B cell (primary cell): ENCODE results near the gene CACHD1. TPM values are rescaled to one million over a fixed set of nuclear protein-coding genes. Genes with fewer than 3 reads are reported as not detected.

Source experiments
- ATAC-seq: fragments of 200-7000 bp; cut with Tn5 transposase; one replicate; pipeline ENCODE4 v1.10.0; 2021; ENCODE audit warnings: low read depth, mild to moderate bottlenecking, moderate number of reproducible peaks, moderate library complexity
- CTCF ChIA-PET: fragments of 350-600 bp; sonication (Branson Sonifier 250); formaldehyde crosslinking; loops from one replicate; lab custom pipeline; 2021; ENCODE audit warnings: antibody characterized with exemption, inconsistent platforms; lab: Charles Lee
- POLR2A ChIA-PET: fragments of 350-600 bp; sonication (Branson Sonifier 250); formaldehyde crosslinking; loops from one replicate; lab custom pipeline; 2021; ENCODE audit warnings: antibody characterized with exemption; lab: Charles Lee
- DNase-seq: peaks from one replicate; pipeline ENCODE4 v3.0.0; 2013
- H2AFZ ChIP-seq: 2 replicates; pipeline ENCODE4 v1.6.1; 2012; ENCODE audit warnings: mild to moderate bottlenecking, low read depth, low read length; ENCODE audit not compliant: insufficient read depth, poor library complexity, severe bottlenecking
- H3K27ac ChIP-seq, 2 donors: 1 replicate in 1 of 2; 2 replicates in 1 of 2; pipeline ENCODE4 v1.5.1; 2012 to 2013; ENCODE audit warnings: low read length in 2 of 2, mild to moderate bottlenecking in 2 of 2, moderate library complexity in 1 of 2
- H3K27me3 ChIP-seq, 4 experiments: fragments of 200-600 bp in 1 of 4; sonication (generic) in 1 of 4; replicated peaks in 1 of 4; 1 replicate in 2 of 4; 2 replicates in 2 of 4; pipeline versions ENCODE4 v1.6.1 to v1.7.0; 2013 to 2016; ENCODE audit warnings: low read length in 3 of 4, mild to moderate bottlenecking in 2 of 4, mixed read lengths in 1 of 4, moderate library complexity in 1 of 4; ENCODE audit not compliant: insufficient read depth in 4 of 4, control insufficient read depth in 3 of 4; ENCODE audit errors: control extremely low read depth in 1 of 4
- H3K36me3 ChIP-seq, 2 experiments: replicated peaks in 1 of 2; 1 replicate in 1 of 2; 2 replicates in 1 of 2; pipeline versions ENCODE4 v1.6.1 to v1.7.1; 2013; ENCODE audit warnings: low read length in 1 of 2; ENCODE audit not compliant: insufficient read depth in 2 of 2, control insufficient read depth in 1 of 2; ENCODE audit errors: control extremely low read depth in 1 of 2, extremely low read depth in 1 of 2
- H3K4me1 ChIP-seq, 2 donors: fragments of 200-600 bp in 1 of 2; sonication (generic) in 1 of 2; 1 replicate in 1 of 2; 2 replicates in 1 of 2; pipeline versions ENCODE4 v1.5.1 to v1.6.1; 2013 to 2017; ENCODE audit warnings: low read length in 2 of 2; ENCODE audit not compliant: control insufficient read depth in 2 of 2, insufficient read depth in 2 of 2
- H3K4me2 ChIP-seq: replicated peaks from 2 replicates; pipeline ENCODE3; 2012; ENCODE audit warnings: mild to moderate bottlenecking, low read depth, low read length; ENCODE audit not compliant: poor library complexity, severe bottlenecking
- H3K4me3 ChIP-seq, 5 experiments: fragments of 200-600 bp in 1 of 5; sonication (generic) in 1 of 5; 1 replicate in 3 of 5; 2 replicates in 2 of 5; pipeline versions ENCODE4 v1.5.1 to v1.7.0; 2011 to 2016; ENCODE audit warnings: low read length in 4 of 5, mild to moderate bottlenecking in 4 of 5, low read depth in 2 of 5, control low read depth in 1 of 5, moderate library complexity in 1 of 5; ENCODE audit not compliant: insufficient read depth in 1 of 5; ENCODE audit errors: control extremely low read depth in 1 of 5, extremely low read depth in 1 of 5
- H3K79me2 ChIP-seq: fragments of 200-600 bp; sonication (generic); one replicate; pipeline ENCODE4 v1.6.0; 2016; ENCODE audit warnings: low read length; ENCODE audit not compliant: control insufficient read depth, insufficient read depth
- H3K9ac ChIP-seq: fragments of 200-600 bp; sonication (generic); 2 replicates; pipeline ENCODE4 v1.6.1; 2017; ENCODE audit warnings: mild to moderate bottlenecking, low read length, moderate library complexity
- H3K9me3 ChIP-seq, 3 donors: one replicate each; pipeline versions ENCODE4 v1.6.1 to v1.7.1; 2013; ENCODE audit warnings: low read length in 2 of 3; ENCODE audit not compliant: control insufficient read depth in 2 of 3, insufficient read depth in 1 of 3; ENCODE audit errors: control extremely low read depth in 1 of 3
- H4K20me1 ChIP-seq: 2 replicates; pipeline ENCODE4 v1.6.0; 2012; ENCODE audit warnings: mild to moderate bottlenecking, low read length; ENCODE audit not compliant: insufficient read depth, control insufficient read depth, poor library complexity, severe bottlenecking
- H3K27ac Mint-ChIP-seq: one replicate; pipeline ENCODE4 v1.8.0; 2021; ENCODE audit warnings: mixed read lengths
- H3K27me3 Mint-ChIP-seq: one replicate; pipeline ENCODE4 v1.8.0; 2021; ENCODE audit warnings: mixed read lengths
- H3K4me1 Mint-ChIP-seq: one replicate; pipeline ENCODE4 v1.8.0; 2021; ENCODE audit warnings: mixed read lengths
- H3K4me3 Mint-ChIP-seq: one replicate; pipeline ENCODE4 v1.8.0; 2021; ENCODE audit warnings: mixed read lengths
- H3K9me3 Mint-ChIP-seq: one replicate; pipeline ENCODE4 v1.8.0; 2022; ENCODE audit warnings: mixed read lengths; ENCODE audit not compliant: insufficient read depth
- EZH2 ChIP-seq: IDR thresholded peaks from 2 replicates; pipeline ENCODE4 v1.6.1; 2012; ENCODE audit warnings: borderline replicate concordance, low read depth, mild to moderate bottlenecking, moderate library complexity, low read length; ENCODE audit not compliant: insufficient read depth, poor library complexity, severe bottlenecking
- WGBS: methylation state at CpG from one replicate; pipeline ENCODE4 v1.1.5; 2013; ENCODE audit warnings: missing lambda C conversion rate; ENCODE audit not compliant: insufficient coverage; 5-methylcytosine and 5-hydroxymethylcytosine counted together
- intact Hi-C: fragments of 100-400 bp; cut with micrococcal nuclease; formaldehyde crosslinking; loops from one replicate; pipeline ENCODE4 v1.10.0; 2022
- polyA plus RNA-seq: library from polyadenylated mRNA; depleted of rRNA; stranded (reverse); fragments of >200 nt; gene quantifications from 2 replicates; pipeline ENCODE4 v1.2.3, GENCODE V29; 2012
- total RNA-seq, 2 donors: library from RNA; stranded (reverse); fragments of 120-200 nt in 1 of 2; gene quantifications; 1 replicate in 1 of 2; 2 replicates in 1 of 2; pipeline versions ENCODE4 v1.2.3 to v1.2.4, GENCODE V29; 2013 to 2022
- TF ChIP-seq, protein P1 (sequence below): fragments of 200-600 bp; IDR thresholded peaks from one replicate; pipeline ENCODE4 v1.8.0; 2022; ENCODE audit warnings: antibody characterized with exemption, mild to moderate bottlenecking

Gene CACHD1
- total and polyA plus RNA-seq, 2 donors (not counting 1 experiment from before 2014, with no cell fraction given): not detected

DNA sequence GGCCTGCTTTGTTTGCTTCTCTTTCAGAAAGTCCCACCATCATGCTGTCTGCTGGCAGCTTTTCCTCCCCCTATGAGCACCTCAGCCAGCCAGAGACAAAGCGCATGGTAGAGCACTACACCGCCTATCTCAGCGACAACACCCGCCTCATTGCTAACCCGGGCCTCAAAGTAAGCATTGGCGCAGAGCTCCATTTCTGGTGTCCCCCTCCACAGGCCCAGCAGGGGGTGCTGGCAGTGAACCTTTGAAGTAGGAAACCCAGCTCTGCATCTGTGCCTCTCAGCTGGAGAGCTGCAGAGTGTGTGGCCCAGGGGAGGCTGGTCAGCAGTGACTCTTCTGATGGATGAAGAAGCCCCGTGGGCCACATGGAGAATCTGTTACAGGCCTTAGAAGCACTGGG lies 193.7 kb downstream of the CACHD1 start:
- Mint-ChIP-seq H3K9me3 (no peaks in the 10 kb centered on the region), H3K4me1 (no peaks in the 10 kb centered on the region), H3K27me3 (peaks cover 8% of the 10 kb centered on the region), H3K4me3 (no peak overlapping the region), H3K27ac (no peak overlapping the region)
- Histone ChIP-seq H3K4me3 (no peak overlapping the region), H2AFZ (no peak overlapping the region), H4K20me1 (no peaks in the 10 kb centered on the region), H3K79me2 (no peaks in the 10 kb centered on the region), H3K4me1 (no peaks in the 10 kb centered on the region), H3K27ac (no peak overlapping the region), H3K9me3 (peaks cover 0 to 3% (median 0%) of the 10 kb centered on the region in 3 donors), H3K4me2 (no peak overlapping the region), H3K36me3 (no peaks in the 10 kb centered on the region), H3K27me3 (no peaks in the 10 kb centered on the region), H3K9ac (no peak overlapping the region)
- no peak for DNase-seq
- ChIA-PET CTCF (interaction anchor here (1.1 to 6.4 kb wide), 4 partner anchors 8 to 25 kb away, joined by 3 to 45 read pairs (median 4); no protein-coding TSS in a partner anchor), POLR2A (no interaction called here)
- no peak for ATAC-seq
- intact Hi-C loops: no loop called here
- TF ChIP-seq EZH2: no peak
- TF ChIP-seq, protein P1, sequence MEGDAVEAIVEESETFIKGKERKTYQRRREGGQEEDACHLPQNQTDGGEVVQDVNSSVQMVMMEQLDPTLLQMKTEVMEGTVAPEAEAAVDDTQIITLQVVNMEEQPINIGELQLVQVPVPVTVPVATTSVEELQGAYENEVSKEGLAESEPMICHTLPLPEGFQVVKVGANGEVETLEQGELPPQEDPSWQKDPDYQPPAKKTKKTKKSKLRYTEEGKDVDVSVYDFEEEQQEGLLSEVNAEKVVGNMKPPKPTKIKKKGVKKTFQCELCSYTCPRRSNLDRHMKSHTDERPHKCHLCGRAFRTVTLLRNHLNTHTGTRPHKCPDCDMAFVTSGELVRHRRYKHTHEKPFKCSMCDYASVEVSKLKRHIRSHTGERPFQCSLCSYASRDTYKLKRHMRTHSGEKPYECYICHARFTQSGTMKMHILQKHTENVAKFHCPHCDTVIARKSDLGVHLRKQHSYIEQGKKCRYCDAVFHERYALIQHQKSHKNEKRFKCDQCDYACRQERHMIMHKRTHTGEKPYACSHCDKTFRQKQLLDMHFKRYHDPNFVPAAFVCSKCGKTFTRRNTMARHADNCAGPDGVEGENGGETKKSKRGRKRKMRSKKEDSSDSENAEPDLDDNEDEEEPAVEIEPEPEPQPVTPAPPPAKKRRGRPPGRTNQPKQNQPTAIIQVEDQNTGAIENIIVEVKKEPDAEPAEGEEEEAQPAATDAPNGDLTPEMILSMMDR: no peak
- 95% methylated on average over 7 of the region's 7 CpGs for WGBS

DNA sequence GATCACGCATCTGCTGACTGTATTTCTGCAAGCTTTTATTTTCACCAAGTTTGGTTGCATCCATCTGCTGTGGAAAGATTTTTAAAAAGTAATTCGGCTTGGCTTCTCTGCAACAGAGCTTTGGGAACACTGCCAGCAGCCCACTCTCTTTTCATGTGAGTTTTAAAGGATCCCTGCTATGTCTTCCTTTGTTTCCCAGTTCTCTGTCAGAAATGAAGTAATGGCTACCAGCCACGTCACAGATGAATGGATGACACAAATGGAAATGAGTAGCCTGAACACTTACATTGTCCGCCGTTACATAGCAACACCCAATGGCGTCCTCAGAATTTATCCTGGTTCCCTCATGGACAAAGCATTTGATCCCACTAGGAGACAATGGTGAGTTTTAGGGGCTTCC lies 194.4 kb downstream of the CACHD1 start:
- no peak overlapping the region for H2AFZ ChIP-seq
- WGBS: 97% methylated on average over 5 of the region's 6 CpGs
- H3K4me2 ChIP-seq: no peak overlapping the region
- no peak overlapping the region for H3K27ac ChIP-seq
- H4K20me1 ChIP-seq: no peaks in the 10 kb centered on the region
- ChIA-PET CTCF (interaction anchor here (0.6 to 6.4 kb wide), 4 partner anchors 9 to 161 kb away, joined by 3 to 45 read pairs (median 3); no protein-coding TSS in a partner anchor), POLR2A (no interaction called here)
- no peaks in the 10 kb centered on the region for H3K9me3 Mint-ChIP-seq
- no peaks in the 10 kb centered on the region for H3K79me2 ChIP-seq
- H3K36me3 ChIP-seq: no peaks in the 10 kb centered on the region
- peaks cover 0 to 3% (median 0%) of the 10 kb centered on the region in 3 donors for H3K9me3 ChIP-seq
- TF ChIP-seq, protein P1: no peak
- TF ChIP-seq EZH2: no peak
- no peak overlapping the region for H3K9ac ChIP-seq
- no peak overlapping the region for H3K27ac Mint-ChIP-seq
- intact Hi-C loops: no loop called here
- H3K4me1 Mint-ChIP-seq: no peaks in the 10 kb centered on the region
- H3K4me1 ChIP-seq: no peaks in the 10 kb centered on the region
- ATAC-seq: no peak
- H3K4me3 ChIP-seq: no peak overlapping the region
- DNase-seq: no peak
- H3K27me3 Mint-ChIP-seq: peaks cover 5% of the 10 kb centered on the region
- no peaks in the 10 kb centered on the region for H3K27me3 ChIP-seq
- no peak overlapping the region for H3K4me3 Mint-ChIP-seq
